ENCODE results near the gene SNX1. TPM values are rescaled to one million over a fixed set of nuclear protein-coding genes. Genes with fewer than 3 reads are reported as not detected.

Gene SNX1
- total and polyA plus RNA-seq, 2 donors (not counting 3 experiments of a cell fraction or from before 2014, with no cell fraction given) = 56.0 to 113 TPM

DNA sequence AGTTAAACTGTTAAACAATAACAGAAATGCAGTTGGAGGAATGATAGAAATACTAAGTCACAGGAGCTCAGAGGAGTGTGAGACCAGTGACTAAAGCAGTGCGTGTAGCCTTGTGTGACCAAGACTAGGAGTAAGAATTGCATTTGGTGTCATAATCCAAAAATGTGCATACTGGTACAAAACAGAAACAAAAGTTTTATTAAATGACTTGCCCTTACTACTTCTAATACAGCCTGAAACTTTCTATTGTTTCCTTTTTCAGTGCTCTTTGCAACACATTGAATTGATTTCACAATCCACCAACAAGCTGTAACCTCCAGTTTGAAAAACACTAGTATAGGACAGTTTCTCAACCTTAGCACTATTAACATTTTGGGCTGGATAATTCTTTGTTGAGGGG is 17.1 kb downstream of the SNX1 start:
- no peaks in the 10 kb centered on the region for H3K9me3 ChIP-seq (replicated peaks; ENCODE audit: control insufficient read depth, insufficient read depth, low read length)
- TF ChIP-seq POLR2A (IDR thresholded peaks at IDR 0.05; ENCODE audit: low read depth, low read length) (no peak), EZH2 (IDR thresholded peaks at IDR 0.05; ENCODE audit: borderline replicate concordance, low read depth, low read length, severe bottlenecking) (no peak), GATA2 (IDR thresholded peaks at IDR 0.05; ENCODE audit: insufficient read depth, insufficient read length, low read depth, low read length) (no peak), MYC (IDR thresholded peaks at IDR 0.05; ENCODE audit: low read depth, low read length) (no peak), POLR2AphosphoS5 (IDR thresholded peaks at IDR 0.05; ENCODE audit: insufficient read depth, low read depth, low read length) (no peak), JUN (IDR thresholded peaks at IDR 0.05; ENCODE audit: borderline replicate concordance, insufficient read depth, insufficient read length, low read depth) (no peak), FOS (IDR thresholded peaks at IDR 0.05; ENCODE audit: borderline replicate concordance, insufficient read depth, low read length) (no peak)
- TF ChIP-seq, protein P1, sequence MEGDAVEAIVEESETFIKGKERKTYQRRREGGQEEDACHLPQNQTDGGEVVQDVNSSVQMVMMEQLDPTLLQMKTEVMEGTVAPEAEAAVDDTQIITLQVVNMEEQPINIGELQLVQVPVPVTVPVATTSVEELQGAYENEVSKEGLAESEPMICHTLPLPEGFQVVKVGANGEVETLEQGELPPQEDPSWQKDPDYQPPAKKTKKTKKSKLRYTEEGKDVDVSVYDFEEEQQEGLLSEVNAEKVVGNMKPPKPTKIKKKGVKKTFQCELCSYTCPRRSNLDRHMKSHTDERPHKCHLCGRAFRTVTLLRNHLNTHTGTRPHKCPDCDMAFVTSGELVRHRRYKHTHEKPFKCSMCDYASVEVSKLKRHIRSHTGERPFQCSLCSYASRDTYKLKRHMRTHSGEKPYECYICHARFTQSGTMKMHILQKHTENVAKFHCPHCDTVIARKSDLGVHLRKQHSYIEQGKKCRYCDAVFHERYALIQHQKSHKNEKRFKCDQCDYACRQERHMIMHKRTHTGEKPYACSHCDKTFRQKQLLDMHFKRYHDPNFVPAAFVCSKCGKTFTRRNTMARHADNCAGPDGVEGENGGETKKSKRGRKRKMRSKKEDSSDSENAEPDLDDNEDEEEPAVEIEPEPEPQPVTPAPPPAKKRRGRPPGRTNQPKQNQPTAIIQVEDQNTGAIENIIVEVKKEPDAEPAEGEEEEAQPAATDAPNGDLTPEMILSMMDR (IDR thresholded peaks at IDR 0.05; ENCODE audit: extremely low read depth in 1 of 2, insufficient read depth in 1 of 2, low read depth in 1 of 2, low read length in 2 of 2) = no peak
- TF ChIP-seq, protein P2, sequence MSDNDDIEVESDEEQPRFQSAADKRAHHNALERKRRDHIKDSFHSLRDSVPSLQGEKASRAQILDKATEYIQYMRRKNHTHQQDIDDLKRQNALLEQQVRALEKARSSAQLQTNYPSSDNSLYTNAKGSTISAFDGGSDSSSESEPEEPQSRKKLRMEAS (IDR thresholded peaks at IDR 0.05; ENCODE audit: insufficient read depth, insufficient read length) = no peak
- no peak overlapping the region for H2AFZ ChIP-seq (ENCODE audit: low read depth, low read length)
- H3K9ac ChIP-seq (replicated peaks; ENCODE audit: extremely low read depth, insufficient read depth, low read length) = no peak overlapping the region
- intact Hi-C loops (cut with micrococcal nuclease) = no loop called here
- dilution Hi-C loops (cut with MboI; ENCODE audit: extremely low pct_ligation_motif_present, low sequenced_read_pairs) = no loop called here
- peaks cover 3% of the 10 kb centered on the region for H3K9me1 ChIP-seq (replicated peaks; ENCODE audit: control insufficient read depth, extremely low read depth, insufficient read depth, low read length)
- peaks cover 15% of the 10 kb centered on the region for H3K4me1 ChIP-seq (ENCODE audit: control insufficient read depth, extremely low read depth, insufficient read depth, low read length)
- POLR2A ChIA-PET = no interaction called here
- FAIRE-seq (no peak), DNase-seq (ENCODE audit: low read depth, low spot score) (no peak)
- no peak overlapping the region for H3K4me3 ChIP-seq (replicated peaks in 1 of 3; ENCODE audit: insufficient read depth in 1 of 3, low read depth in 1 of 3, low read length in 3 of 3)
- no TSS peak for BruUV-seq (replicated peaks)
- H3K4me2 ChIP-seq (ENCODE audit: insufficient read depth, low read length) = no peak overlapping the region
- no peak overlapping the region for H3K27ac ChIP-seq (ENCODE audit: insufficient read depth, low read depth, low read length)
- H3K27me3 ChIP-seq (ENCODE audit: control insufficient read depth in 2 of 2, insufficient read depth in 2 of 2, low read length in 2 of 2) = no peaks in the 10 kb centered on the region
- peaks cover 9 to 30% of the 10 kb centered on the region in 2 experiments for H3K36me3 ChIP-seq (ENCODE audit: control insufficient read depth in 2 of 2, extremely low read depth in 1 of 2, insufficient read depth in 2 of 2, low read length in 2 of 2)
- CTCF ChIA-PET = no interaction called here
- peaks cover 2% of the 10 kb centered on the region for H4K20me1 ChIP-seq (replicated peaks; ENCODE audit: control insufficient read depth, extremely low read depth, insufficient read depth, low read length)
- H3K79me2 ChIP-seq (ENCODE audit: control insufficient read depth, insufficient read depth, low read length) = peaks cover 38% of the 10 kb centered on the region

All from endothelial cell of umbilical vein (primary cell).